Measurements from ENCODE around the gene EFNA5.

Gene EFNA5

GRCh38 chr5:107639990-107640389 lies 30.7 kb downstream of the EFNA5 start:
- DNase-seq (ENCODE audit: low read depth), result no peak

GRCh38 chr5:107636555-107636954 lies 34.2 kb downstream of the EFNA5 start:
- DNase-seq (ENCODE audit: low read depth), result no peak

- DNase-seq (ENCODE audit: low read depth), result no peak
Measured at GRCh38 chr5:107636068-107636467, 34.7 kb downstream of the EFNA5 start.

GRCh38 chr5:107634981-107635848 lies 35.5 kb downstream of the EFNA5 start:
- no peak for DNase-seq (ENCODE audit: low read depth)

- DNase-seq (ENCODE audit: low read depth), result no peak
Measured at GRCh38 chr5:107633171-107633901, 37.4 kb downstream of the EFNA5 start.

- DNase-seq (ENCODE audit: low read depth), result no peak
Measured at GRCh38 chr5:107631805-107632362, 38.9 kb downstream of the EFNA5 start.

- no peak for DNase-seq (ENCODE audit: low read depth)
Measured at GRCh38 chr5:107630184-107630583, 40.6 kb downstream of the EFNA5 start.

- no peak for DNase-seq (ENCODE audit: low read depth)
Measured at GRCh38 chr5:107624235-107624634, 46.5 kb downstream of the EFNA5 start.

- no peak for DNase-seq (ENCODE audit: low read depth)
Measured at GRCh38 chr5:107621089-107621488, 49.6 kb downstream of the EFNA5 start.

GRCh38 chr5:107619781-107620180 lies 51.0 kb downstream of the EFNA5 start:
- DNase-seq (ENCODE audit: low read depth), result no peak

GRCh38 chr5:107618242-107618641 lies 52.5 kb downstream of the EFNA5 start:
- DNase-seq (ENCODE audit: low read depth), result no peak

GRCh38 chr5:107617052-107617451 lies 53.7 kb downstream of the EFNA5 start:
- DNase-seq (ENCODE audit: low read depth), result no peak

GRCh38 chr5:107616213-107616612 lies 54.5 kb downstream of the EFNA5 start:
- no peak for DNase-seq (ENCODE audit: low read depth)

GRCh38 chr5:107615299-107615817 lies 55.4 kb downstream of the EFNA5 start:
- no peak for DNase-seq (ENCODE audit: low read depth)

- no peak for DNase-seq (ENCODE audit: low read depth)
Measured at GRCh38 chr5:107612541-107612940, 58.2 kb downstream of the EFNA5 start.

- no peak for DNase-seq (ENCODE audit: low read depth)
Measured at GRCh38 chr5:107610798-107611197, 59.9 kb downstream of the EFNA5 start.

- no peak for DNase-seq (ENCODE audit: low read depth)
Measured at GRCh38 chr5:107607671-107608345, 62.9 kb downstream of the EFNA5 start.

- no peak for DNase-seq (ENCODE audit: low read depth)
Measured at GRCh38 chr5:107607196-107607595, 63.5 kb downstream of the EFNA5 start.

GRCh38 chr5:107605596-107606125 lies 65.1 kb downstream of the EFNA5 start:
- no peak for DNase-seq (ENCODE audit: low read depth)

- DNase-seq (ENCODE audit: low read depth), result no peak
Measured at GRCh38 chr5:107604990-107605389, 65.7 kb downstream of the EFNA5 start.

GRCh38 chr5:107604146-107604910 lies 66.4 kb downstream of the EFNA5 start:
- DNase-seq (ENCODE audit: low read depth), result no peak

Data from HS-27A (cell line).